Measurements from ENCODE around the gene TNS4.

Gene TNS4

DNA sequence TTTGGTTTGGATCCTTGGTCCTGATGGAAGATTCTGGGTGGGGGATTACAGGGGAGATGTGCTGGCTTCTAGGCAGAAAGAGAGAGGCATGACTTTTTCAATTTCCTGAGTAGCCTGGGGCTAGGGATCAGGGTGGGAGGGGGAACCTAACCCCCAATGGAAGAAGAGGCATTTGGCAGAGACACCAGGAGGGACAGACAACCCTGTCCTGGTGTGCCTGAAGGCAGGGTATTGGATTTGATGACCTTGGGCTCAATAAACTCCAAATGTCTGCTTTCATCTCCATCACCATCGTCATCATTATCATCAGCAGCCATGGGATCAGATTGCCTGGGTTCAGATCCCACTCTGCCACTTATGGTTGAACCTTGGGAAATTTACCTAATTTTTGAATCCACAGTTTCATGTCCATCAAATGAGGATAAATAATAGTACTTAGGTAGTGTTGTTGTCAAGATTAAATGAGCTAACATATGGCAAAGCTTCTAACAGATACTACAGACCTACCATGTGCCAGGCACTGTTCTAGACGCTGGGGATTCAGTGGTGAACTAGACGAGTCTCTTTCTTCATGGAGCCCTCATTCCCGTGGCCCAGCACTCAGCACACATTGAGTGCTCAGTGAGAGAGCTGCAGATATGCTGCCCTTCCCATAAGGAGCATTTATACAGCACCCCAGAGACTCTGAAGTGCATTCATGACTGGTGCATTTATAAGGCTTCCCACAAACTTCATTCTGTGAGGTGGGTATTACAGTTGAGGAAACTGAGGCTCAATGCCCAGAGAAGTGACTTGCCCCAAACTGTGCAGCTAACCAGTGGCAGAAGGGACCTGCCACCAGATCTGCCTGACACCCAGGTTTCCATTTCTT, 31.4 kb downstream of the TNS4 start:
- in situ Hi-C loops (cut with HindIII; ENCODE audit: low pct_ligation_motif_present, low pct_unique_long_range_greater_than_20kb, low sequenced_read_pairs) = no loop called here
- DNase-seq = no peak

DNA sequence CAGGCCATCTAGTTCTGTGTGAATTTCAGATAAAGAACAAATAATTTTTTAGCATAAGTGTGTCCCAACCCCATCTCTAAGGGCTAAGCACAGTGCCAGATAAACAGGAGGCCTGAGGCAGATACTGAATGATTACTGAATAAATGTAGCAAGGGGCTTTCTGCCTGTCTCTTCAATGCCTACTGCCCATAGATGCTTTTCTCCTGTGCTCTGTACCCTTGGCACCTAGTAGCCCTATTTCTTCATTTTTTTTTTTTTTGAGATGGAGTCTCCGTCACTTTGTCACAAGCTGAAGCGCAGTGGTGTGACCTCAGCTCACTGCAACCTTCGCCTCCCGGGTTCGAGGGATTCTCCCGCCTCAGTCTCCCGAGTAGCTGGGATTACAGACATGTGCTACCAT, 32.9 kb downstream of the TNS4 start:
- in situ Hi-C loops (cut with HindIII; ENCODE audit: low pct_ligation_motif_present, low pct_unique_long_range_greater_than_20kb, low sequenced_read_pairs) = no loop called here
- no peak for DNase-seq

DNA sequence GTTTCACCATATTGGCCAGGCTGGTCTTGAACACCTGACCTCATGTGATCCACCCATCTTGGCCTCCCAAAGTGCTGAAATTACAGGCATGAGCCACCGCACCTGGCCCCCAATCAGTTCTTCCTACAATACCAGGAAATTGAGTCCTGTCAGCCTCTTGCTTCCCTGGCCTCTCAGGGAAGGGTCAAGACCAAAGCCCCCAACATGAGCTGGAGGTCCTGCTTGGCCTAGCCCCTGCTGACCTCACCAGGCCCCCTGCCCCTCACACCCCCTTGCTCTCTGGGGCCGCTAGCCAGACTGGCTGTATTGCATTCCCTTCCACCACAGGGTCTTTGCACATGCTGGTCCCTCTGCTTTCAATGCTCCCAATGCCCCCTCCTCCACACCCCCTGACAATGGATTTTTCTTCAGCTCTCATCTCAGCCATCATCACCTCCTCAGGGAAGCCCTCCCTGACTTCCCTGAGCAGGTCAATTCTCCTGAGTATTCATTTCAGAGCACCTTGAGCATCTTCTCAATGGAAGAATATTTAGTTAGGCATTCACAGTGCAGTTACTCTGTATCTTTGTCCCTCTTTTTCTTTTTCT, 34.0 kb downstream of the TNS4 start:
- in situ Hi-C loops (cut with HindIII; ENCODE audit: low pct_ligation_motif_present, low pct_unique_long_range_greater_than_20kb, low sequenced_read_pairs) = no loop called here
- no peak for DNase-seq

DNA sequence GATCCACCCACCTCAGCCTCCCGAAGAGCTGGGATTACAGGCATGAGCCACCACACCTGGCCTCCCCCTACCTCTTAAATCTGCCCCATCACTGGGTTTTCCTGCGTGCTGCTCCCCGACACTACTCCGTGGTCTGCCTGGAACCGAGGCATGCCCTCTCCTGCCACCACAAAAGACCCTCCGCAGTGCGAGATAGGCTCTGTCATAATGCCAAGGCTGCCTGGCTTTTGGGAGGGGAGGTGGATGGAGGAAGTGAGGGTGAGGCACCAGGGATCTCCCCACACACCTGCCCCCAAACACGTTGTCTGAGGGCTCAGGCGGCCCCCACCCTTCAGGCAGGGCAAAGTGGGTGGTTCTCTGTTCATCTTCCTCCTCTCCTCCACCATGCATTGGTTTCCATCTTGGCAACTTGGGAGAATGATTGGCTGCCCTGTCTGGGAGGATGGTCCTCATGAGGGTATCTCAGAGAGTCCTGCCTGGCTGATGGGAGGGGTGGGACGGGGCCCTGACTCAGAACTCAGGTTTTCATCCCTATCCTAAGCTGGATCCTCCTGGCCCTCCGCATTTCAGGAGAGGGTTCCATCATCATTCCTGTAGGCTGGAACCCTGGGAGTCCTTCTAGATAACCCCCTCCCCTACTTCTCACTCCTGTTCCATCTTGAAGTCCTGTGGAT, 35.0 kb downstream of the TNS4 start:
- in situ Hi-C loops (cut with HindIII; ENCODE audit: low pct_ligation_motif_present, low pct_unique_long_range_greater_than_20kb, low sequenced_read_pairs) = no loop called here
- no peak for DNase-seq

DNA sequence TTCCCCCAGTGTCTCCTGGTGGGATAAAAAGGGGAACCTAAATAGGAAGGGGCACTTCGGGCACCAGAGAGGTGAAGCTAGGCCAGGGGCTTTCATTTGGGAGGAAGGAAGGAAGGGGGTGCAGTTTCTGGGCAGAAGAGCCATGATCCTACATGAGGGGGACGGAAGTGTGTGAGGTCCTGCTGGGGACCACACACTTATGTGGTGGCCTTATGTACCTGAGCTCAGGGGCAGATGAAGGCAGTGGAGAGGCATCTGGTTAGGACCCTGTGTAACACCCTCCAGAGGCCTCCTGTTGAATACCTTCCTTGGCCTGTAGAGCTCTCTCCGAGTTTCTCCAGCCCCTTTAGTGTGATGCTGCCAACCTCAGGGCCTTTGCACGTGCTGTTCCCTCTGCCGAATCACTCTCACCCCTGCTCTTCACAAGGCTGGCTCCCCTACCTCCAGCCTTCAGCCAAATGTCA, 37.0 kb downstream of the TNS4 start:
- in situ Hi-C loops (cut with HindIII; ENCODE audit: low pct_ligation_motif_present, low pct_unique_long_range_greater_than_20kb, low sequenced_read_pairs) = no loop called here
- no peak for DNase-seq

DNA sequence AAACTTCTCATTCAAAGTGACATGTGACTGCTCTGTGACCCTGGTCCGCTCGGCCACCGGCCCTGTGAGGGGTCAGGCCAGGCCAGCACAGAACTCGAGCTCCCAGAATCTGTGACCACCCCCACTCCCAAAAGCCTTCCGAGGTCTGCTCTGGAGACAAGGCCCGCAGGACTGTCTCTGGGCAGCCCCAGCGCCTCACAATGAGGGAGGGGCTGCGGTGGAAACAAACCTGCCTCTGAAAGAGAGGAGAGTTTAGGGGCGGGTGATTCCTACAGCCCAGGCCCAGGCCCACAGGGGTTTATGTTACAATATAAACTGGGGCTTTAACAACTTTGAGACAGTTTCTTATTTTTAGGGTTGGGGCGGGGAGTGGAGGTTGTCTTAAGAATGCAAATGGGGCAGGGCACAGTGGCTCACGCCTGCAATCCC, 38.3 kb downstream of the TNS4 start:
- in situ Hi-C loops (cut with HindIII; ENCODE audit: low pct_ligation_motif_present, low pct_unique_long_range_greater_than_20kb, low sequenced_read_pairs) = no loop called here
- DNase-seq = no peak

DNA sequence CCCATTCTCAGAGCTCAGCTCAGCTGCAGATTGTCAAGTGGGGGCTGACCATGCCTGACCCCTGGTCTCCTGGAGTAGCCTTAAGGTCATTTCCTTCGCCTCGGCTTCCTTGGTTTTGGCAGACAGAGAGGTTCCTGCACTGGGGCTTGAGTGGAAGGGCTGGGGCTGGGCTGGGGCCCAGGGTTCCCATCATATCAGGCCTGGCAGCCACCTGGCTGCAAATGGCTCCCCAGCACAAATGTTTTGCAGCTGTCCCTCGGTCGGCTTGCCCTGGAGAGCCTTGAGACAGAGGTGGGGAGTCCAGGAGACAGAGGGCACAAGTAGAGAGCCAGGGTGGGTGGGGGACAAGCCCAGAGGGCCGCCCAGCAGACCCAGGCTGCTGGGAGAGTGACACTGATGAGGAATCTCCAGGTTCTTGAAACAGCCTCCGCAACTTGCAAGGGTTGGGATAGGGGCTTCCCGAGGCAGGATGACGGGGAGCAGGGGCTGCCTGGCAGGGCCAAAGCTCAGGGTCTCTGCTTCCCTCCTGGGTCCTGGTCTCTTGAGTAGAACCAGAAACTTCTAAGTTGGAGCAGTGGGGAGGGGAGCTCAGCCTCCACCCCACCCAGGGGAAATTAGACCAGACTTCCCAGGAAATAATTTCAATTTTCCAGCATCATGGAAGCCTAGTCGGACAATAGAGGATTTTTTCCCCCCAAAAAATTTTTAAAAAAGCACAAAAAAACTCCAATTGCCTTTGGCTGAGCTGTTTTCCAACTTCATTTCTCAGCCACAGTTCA, 38.9 kb downstream of the TNS4 start:
- no peak for DNase-seq

DNA sequence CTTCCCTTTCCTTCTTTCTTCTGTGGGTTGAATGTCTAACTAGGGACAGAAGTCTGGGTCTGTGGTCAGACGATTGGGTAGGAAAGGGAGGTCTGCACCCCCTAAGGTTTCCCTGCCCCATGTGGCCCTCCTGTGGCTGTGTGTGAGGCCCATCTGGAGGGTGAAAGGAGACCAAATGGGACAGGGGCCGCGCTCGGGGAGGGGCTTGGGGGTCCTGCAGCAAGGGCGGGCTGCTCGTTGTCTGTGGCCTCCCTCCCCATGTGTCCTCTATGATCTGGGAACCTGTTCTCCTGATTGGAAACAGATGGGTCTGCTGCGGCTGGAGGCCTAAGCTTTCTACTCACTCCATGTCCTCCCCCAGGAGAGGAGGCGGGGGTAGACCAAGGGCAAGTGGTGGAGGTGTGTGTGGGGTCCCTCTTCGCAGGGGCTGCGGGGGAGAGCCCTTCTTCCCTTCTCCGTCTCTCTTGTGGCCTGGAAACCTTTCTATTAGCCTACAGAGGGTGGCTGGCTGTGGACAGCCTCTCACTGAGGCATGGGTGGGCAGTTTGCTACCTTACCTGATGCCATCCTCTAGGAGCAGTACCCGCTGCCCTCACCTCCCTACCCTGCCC, 39.6 kb downstream of the TNS4 start:
- no peak for DNase-seq
- in situ Hi-C loops (cut with HindIII; ENCODE audit: low pct_ligation_motif_present, low pct_unique_long_range_greater_than_20kb, low sequenced_read_pairs) = no loop called here

More for the DNA sequence above, 38.9 kb downstream of the TNS4 start:
- in situ Hi-C loops (cut with HindIII; ENCODE audit: low pct_ligation_motif_present, low pct_unique_long_range_greater_than_20kb, low sequenced_read_pairs) = no loop called here

DNA sequence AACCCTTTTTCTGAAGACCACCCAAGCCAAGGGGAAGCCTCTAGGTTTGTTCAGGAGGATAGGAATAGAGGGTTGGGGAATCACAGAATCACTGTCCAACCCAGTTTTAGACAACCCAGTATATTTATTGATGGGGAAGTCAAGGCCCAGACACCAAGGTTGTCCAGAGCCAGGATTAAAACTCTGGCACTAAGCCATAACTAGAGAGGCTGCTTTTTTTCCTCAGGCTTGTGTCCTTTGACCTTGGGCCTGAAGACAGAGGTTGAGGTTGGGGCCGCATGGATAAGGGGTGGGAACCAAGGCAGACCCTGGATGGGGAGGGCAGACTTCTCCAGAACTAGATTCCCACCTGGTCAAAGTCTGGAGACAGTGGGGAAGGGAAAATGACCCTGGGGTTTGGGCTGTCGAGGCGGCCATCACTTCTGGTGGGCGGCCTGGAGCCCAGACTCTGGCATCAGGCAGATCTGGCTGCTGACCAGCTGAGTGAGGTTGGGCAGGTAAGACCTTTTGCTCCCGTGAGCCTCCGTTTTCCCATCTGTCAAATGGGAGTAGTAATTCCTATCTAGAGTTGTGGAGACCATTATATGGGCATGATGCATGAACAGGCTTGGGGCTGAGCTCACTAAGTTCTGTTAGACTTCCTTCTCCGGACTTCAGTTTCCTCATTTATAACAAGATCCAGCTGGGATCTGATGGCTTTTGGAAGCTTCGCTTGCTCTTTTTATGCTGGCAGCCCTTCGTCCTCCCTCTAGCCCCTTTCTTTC, 40.3 kb downstream of the TNS4 start:
- no peak for DNase-seq
- in situ Hi-C loops (cut with HindIII; ENCODE audit: low pct_ligation_motif_present, low pct_unique_long_range_greater_than_20kb, low sequenced_read_pairs) = no loop called here

DNA sequence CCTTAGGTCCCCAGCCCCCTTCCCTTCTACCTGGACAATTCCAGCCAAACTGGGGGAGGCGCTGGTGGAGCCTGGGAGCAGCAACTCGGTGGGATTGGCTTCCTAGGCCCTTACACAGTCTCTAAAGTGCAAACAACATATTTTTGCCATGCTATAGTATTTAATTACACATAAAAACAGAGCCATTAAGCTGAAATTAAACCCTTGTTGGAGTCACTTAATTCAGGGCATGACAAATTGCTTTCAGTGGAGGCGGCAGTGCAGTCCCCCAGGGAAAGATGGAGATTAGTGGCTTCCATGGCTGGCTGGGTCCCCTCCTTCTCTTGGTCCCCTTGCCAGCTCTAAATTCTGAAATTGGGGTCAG, 40.8 kb downstream of the TNS4 start:
- in situ Hi-C loops (cut with HindIII; ENCODE audit: low pct_ligation_motif_present, low pct_unique_long_range_greater_than_20kb, low sequenced_read_pairs) = no loop called here
- no peak for DNase-seq

DNA sequence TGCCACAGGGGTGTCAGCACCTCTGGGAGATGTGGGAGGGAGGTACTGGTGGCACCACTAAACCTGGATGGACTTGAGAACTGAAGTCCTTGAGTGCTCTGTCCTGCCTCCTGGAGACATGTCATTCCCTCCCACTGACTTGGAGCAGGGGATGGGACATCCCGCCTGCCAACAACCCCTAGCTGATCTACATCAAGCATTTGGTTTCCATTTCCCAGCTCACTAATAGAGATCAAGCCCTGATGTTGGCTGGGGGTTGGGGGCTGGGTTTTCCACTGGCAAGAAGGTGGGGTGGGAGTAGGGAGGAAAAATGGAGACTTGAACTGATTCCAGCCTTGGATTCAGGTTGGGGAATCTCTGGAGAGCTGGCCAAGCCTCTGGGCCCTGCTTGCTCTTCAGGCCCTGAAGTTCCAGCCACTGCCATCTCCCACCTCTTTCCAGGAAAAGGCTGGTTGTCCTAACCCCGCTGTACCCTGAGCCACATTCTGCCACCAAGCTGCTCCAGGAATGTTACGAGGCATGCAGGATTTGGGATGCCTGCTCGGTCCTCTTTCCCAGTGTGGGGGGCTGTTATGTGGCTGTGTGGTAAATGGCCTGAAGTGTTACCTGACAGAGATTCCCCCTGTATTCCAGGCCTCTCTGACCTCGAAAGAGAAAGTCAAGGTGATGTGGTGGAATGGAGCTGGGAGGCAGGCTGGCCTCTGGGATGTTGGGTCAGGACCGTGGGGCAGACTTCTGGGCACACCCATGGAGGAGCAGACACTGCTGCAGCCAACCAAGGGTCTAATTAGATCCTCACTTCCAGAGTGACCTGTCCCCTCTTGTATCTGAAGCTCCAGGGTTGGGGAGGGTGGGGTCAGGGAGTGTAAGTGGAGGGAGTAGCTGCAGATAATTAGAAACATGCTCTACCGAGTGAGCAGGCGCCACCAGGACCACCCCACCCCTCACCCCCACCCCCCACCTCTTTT, 41.5 kb downstream of the TNS4 start:
- in situ Hi-C loops (cut with HindIII; ENCODE audit: low pct_ligation_motif_present, low pct_unique_long_range_greater_than_20kb, low sequenced_read_pairs) = no loop called here
- DNase-seq = no peak

DNA sequence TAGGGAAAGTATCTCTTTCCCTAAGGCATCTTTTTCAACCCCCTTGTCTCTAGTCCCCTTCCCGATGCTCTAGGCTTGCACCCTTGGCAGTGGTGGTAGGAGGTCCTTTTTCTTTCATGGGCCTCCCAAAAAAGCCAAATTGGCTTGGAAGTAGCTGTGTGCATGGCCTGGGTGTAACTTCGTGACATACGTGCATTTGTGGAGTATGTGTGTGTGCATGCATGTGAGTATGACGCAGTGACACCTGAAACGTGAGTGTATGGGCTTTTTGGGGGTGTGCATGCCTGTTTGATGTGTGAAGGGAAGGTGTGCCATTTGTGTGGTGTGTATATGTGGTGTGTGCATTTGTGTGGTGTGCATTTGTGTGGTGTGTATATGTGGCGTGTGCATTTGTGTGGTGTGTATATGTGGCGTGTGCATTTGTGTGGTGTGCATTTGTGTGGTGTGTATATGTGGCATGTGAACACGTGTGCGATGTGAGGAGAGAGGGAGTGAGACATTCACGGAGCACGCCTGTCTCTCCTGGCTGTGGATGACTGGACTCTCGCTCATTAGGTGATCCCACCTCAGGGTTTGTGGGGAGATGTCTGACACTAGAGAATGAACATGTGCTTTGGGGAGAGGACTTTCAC, 42.5 kb downstream of the TNS4 start:
- in situ Hi-C loops (cut with HindIII; ENCODE audit: low pct_ligation_motif_present, low pct_unique_long_range_greater_than_20kb, low sequenced_read_pairs) = no loop called here
- DNase-seq = no peak

DNA sequence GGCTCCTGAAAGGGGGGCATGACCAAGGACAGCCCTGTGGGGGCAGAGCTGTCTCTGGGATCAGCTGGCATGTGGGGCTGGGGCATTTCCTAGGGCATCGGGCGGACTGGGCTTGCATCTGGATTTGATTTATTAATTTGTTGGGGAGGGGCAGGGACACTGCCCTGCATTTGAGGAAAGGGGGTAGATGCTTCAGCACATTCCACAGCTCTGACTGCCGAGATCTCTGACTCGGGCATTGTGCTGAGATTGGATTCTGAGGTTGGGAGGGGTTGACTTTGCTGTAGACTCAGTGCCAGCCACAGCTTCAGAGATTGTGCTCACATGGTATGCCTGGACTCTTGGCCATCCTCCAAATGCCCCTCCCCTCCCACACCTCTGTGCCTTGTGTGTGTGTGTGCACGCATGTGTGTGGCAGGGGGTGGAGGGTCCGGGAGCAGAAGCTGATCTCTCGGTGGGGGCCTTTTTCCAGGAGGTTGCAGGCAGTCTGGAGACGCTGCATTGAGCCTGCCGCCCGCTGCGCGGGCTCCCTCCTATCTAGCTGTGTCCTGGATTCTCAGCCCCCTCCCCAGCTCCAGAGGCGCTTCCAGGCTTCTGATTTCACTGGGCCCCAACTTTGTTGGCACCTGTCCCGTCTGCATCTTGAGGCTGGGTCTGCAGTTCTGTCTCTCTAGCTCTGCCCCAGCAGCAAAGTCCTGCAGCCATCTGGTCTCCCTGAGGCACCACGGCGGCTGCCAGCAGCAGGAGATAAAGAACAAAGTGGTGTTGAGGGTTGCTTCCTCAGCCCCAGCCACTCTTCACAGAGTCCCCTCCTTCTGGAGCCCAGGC, 43.2 kb downstream of the TNS4 start:
- in situ Hi-C loops (cut with HindIII; ENCODE audit: low pct_ligation_motif_present, low pct_unique_long_range_greater_than_20kb, low sequenced_read_pairs) = no loop called here
- no peak for DNase-seq

DNA sequence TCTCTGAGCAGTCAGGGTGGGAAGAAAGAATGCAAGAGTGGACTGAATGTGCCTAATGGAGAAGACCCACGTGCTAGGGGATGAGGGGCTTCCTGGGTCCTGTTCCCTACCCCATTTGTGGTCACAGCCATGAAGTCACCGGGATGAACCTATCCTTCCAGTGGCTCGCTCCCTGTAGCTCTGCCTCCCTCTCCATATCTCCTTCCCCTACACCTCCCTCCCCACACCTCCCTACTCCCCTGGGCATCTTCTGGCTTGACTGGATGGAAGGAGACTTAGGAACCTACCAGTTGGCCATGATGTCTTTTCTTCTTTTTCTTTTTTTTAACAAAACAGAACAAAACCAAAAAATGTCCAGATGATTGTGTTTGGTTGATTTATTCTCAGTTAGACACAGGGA, 44.1 kb downstream of the TNS4 start:
- DNase-seq = no peak

DNA sequence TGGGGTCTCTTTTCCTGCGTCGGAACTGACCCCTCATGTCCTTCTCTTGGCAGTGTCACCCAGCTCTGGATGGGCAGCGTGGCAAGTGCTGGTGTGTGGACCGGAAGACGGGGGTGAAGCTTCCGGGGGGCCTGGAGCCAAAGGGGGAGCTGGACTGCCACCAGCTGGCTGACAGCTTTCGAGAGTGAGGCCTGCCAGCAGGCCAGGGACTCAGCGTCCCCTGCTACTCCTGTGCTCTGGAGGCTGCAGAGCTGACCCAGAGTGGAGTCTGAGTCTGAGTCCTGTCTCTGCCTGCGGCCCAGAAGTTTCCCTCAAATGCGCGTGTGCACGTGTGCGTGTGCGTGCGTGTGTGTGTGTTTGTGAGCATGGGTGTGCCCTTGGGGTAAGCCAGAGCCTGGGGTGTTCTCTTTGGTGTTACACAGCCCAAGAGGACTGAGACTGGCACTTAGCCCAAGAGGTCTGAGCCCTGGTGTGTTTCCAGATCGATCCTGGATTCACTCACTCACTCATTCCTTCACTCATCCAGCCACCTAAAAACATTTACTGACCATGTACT, 44.9 kb downstream of the TNS4 start:
- no peak for DNase-seq

More for the DNA sequence above, 44.1 kb downstream of the TNS4 start:
- in situ Hi-C loops (cut with HindIII; ENCODE audit: low pct_ligation_motif_present, low pct_unique_long_range_greater_than_20kb, low sequenced_read_pairs) = no loop called here

More for the DNA sequence above, 44.9 kb downstream of the TNS4 start:
- in situ Hi-C loops (cut with HindIII; ENCODE audit: low pct_ligation_motif_present, low pct_unique_long_range_greater_than_20kb, low sequenced_read_pairs) = no loop called here

Measured in ACHN (cell line).